Fibroblast of pulmonary artery (primary cell): Measurements from ENCODE around the gene PPP1R13B.

ENCODE experiments used
- DNase-seq: peaks from one replicate; pipeline ENCODE4 v3.0.0-alpha.2; 2010; ENCODE audit warnings: low read depth
- H3K4me3 ChIP-seq: replicated peaks from 2 replicates; pipeline ENCODE4 v1.5.1; 2011; ENCODE audit warnings: low read depth, mild to moderate bottlenecking, control low read depth, low read length, moderate library complexity
- TF ChIP-seq, protein P1 (sequence below): IDR thresholded peaks from 2 replicates; pipeline ENCODE4 v1.5.1; 2011; ENCODE audit warnings: mild to moderate bottlenecking, control low read depth, low read length, inconsistent platforms; ENCODE audit errors: missing control alignments

The PPP1R13B gene

DNA sequence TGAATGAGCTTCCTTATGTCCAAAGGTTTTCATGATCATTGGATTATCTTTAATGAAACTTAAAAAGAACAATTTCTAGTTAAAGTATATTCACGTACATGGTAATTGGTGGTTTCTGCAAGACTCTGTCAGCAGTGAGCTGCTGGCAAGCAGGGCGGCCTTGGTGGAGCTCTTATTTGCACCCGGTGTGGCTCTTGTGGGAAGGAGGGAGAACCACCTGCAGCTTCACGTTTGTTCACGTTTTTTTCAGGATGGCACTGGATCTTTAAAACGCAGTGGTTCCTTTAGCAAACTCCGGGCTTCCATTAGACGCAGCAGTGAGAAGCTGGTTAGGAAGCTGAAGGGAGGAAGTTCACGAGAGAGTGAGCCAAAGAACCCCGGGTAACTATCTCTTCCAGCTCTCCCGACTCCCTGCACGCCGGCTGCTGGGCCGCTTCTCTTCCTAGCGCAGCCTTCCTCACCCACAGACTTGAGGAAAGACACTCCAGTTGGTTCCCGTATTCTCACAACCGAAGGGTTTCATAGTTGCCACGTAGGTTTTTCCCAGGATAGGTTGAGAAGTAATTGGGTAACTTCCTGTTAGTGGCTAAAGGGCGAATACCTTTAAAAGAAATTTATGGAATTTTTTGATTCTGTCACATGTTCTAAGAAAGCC lies 160.4 kb downstream of the PPP1R13B start:
- H3K4me3 ChIP-seq, result no peak overlapping the region
- TF ChIP-seq, protein P1, sequence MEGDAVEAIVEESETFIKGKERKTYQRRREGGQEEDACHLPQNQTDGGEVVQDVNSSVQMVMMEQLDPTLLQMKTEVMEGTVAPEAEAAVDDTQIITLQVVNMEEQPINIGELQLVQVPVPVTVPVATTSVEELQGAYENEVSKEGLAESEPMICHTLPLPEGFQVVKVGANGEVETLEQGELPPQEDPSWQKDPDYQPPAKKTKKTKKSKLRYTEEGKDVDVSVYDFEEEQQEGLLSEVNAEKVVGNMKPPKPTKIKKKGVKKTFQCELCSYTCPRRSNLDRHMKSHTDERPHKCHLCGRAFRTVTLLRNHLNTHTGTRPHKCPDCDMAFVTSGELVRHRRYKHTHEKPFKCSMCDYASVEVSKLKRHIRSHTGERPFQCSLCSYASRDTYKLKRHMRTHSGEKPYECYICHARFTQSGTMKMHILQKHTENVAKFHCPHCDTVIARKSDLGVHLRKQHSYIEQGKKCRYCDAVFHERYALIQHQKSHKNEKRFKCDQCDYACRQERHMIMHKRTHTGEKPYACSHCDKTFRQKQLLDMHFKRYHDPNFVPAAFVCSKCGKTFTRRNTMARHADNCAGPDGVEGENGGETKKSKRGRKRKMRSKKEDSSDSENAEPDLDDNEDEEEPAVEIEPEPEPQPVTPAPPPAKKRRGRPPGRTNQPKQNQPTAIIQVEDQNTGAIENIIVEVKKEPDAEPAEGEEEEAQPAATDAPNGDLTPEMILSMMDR, result no peak
- peak; percentile 83 for DNase-seq

DNA sequence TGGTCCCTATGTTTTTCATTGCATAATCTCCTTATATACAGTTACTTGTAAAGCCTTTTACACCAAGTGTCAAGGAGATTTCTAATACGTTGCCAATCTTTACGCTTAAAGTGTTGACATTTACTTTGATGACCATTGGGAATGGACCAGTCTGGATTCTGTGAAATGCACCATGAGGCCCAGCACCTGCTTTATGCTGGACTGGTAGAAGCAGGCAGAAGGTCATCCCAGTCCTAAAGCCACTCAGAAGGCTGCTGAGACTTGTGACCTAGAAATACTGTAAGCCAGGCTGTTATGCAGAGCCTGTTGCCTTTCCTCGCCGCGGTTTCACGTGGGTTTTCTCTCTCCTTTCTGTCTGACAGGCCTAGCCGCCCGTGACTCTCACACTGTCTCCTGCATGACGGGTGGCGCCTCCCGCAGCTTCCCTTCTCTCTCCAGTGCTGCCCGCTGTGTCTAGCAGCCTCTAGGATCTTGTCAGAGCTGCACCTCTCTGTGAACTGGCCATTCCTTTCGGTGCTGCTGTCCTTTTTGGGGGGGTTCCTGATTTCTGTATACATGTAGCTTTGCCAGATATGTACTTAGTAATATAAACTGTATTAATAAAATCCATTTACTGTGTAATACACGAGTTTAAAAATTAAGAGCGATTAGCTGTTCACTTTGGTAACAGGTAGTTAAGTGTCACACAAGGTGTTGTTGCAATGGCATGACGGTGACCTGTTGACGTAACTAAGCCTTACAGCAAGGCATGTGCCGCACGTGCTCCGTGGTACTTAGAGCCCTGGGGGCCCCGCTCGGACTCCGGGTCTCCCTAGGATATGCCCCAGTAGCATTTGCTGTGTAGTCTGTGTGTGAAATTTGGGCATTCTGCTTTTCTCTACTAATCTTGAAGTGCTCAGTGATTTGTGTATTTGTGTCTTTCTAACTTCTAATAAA lies 161.8 kb downstream of the PPP1R13B start:
- TF ChIP-seq, protein P1, result no peak
- DNase-seq, result no peak

DNA sequence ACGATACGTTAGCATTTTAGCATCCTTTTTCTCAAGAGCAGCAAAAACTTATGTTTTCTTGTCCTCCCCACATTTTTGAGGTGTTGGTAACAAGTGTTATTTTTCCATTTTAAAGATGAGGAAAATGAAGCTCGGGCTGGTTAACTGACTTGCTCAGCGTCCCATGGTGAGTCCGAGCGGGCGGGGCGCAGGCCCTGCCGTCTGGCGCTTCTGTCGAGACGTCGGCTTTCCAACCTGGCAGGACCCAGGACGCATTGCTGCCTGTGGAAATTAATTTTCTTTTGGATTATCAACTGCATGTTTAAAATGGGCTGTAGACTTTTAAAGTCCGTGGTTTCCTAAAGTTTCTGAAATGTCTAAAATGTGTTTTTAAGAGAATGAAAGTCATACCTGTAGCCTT lies 162.5 kb downstream of the PPP1R13B start:
- no peak for DNase-seq
- TF ChIP-seq, protein P1, result no peak
- no peak overlapping the region for H3K4me3 ChIP-seq

More for the DNA sequence above, 161.8 kb downstream of the PPP1R13B start:
- no peak overlapping the region for H3K4me3 ChIP-seq

DNA sequence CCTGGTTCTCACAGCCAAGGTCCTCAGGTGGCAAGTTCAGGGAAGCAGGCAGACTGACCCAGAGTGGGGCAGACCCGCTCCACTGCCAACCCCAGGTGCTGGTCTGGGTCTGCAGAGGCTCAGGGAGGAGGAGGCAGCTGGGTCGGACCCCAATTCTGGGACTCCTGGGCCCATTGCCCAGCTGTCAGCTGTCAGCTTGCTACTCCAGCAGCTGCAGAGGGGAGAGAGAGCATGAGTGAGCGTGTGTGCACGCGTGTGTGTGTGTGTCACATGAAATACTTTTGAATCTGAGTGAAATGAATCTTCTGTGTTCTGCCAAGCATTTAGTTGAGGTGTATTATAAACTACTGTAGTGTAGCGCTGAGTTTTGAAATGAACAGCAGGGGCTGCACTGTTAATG lies 162.9 kb downstream of the PPP1R13B start:
- no peak for DNase-seq
- no peak overlapping the region for H3K4me3 ChIP-seq
- TF ChIP-seq, protein P1, result no peak
